K562 (cell line): ENCODE measurements around the gene SERINC3. TPM values are rescaled to one million over a fixed set of nuclear protein-coding genes. Genes with fewer than 3 reads are reported as not detected.

ENCODE experiments used
- ATAC-seq: fragments of 200-7000 bp; cut with Tn5 transposase; 3 replicates; pipeline ENCODE4 v1.9.1; 2020; ENCODE audit warnings: moderate library complexity
- BruUV-seq: library from RNA; stranded (reverse); fragments of 400-500 nt; replicated peaks from 2 replicates; lab custom pipeline; 2021; lab: Mats Ljungman, UMichigan
- CTCF ChIA-PET: fragments of 300-600 bp; formaldehyde crosslinking; extraction: SDS; loops from one replicate; lab custom pipeline; 2021; ENCODE audit warnings: low intra/inter-chr PET ratio; lab: Yijun Ruan, JAX
- POLR2A ChIA-PET: fragments of 300-600, 350-650 bp; sonication (Branson Sonifier 250); formaldehyde crosslinking; extraction: SDS; loops from one replicate; lab custom pipeline; 2021; ENCODE audit warnings: antibody characterized with exemption, inconsistent platforms; lab: Yijun Ruan, JAX
- DNase-seq, 4 experiments: peaks; one replicate each; pipeline versions ENCODE4 v3.0.0 to v3.0.0-alpha.2; 2011 to 2018; ENCODE audit warnings: low spot score in 3 of 4, mixed read lengths in 3 of 4; ENCODE audit errors: extremely low read depth in 1 of 4
- FAIRE-seq: peaks from 2 replicates; lab custom pipeline; 2011; peaks lifted over from hg19 to GRCh38; lab: Jason Lieb, UNC
- H2AFZ ChIP-seq: 2 replicates; pipeline ENCODE4 v1.6.0; 2011; ENCODE audit warnings: low read depth, low read length, control low read depth, inconsistent platforms
- H3K27ac ChIP-seq: fragments of 200-600 bp; 3 replicates; pipeline ENCODE4 v1.8.0; 2011; ENCODE audit warnings: low read depth, mild to moderate bottlenecking, control low read depth, inconsistent platforms, low read length, moderate library complexity, mixed read lengths; ENCODE audit errors: extremely low read depth
- H3K27me3 ChIP-seq, 2 experiments: fragments of 300-600 bp in 1 of 2; 2 replicates in 1 of 2; 3 replicates in 1 of 2; pipeline versions ENCODE4 v1.6.0 to v1.8.0; 2011; ENCODE audit warnings: inconsistent platforms in 2 of 2, low read length in 2 of 2, mild to moderate bottlenecking in 1 of 2, mixed read lengths in 1 of 2, moderate library complexity in 1 of 2; ENCODE audit not compliant: control insufficient read depth in 2 of 2, insufficient read depth in 2 of 2
- H3K36me3 ChIP-seq: fragments of 300-600 bp; 3 replicates; pipeline ENCODE4 v1.8.0; 2011; ENCODE audit warnings: mild to moderate bottlenecking, low read length, inconsistent platforms; ENCODE audit not compliant: control insufficient read depth, insufficient read depth
- H3K4me1 ChIP-seq, 2 experiments: fragments of 200-600 bp in 1 of 2; replicated peaks in 1 of 2; 2 replicates in 1 of 2; 3 replicates in 1 of 2; pipeline versions ENCODE4 v1.5.1 to v1.8.0; 2011; ENCODE audit warnings: inconsistent platforms in 2 of 2, low read length in 2 of 2, mild to moderate bottlenecking in 1 of 2, mixed read lengths in 1 of 2, moderate library complexity in 1 of 2; ENCODE audit not compliant: control insufficient read depth in 2 of 2, insufficient read depth in 2 of 2
- H3K4me2 ChIP-seq: 2 replicates; pipeline ENCODE4 v1.6.1; 2011; ENCODE audit warnings: low read length, control low read depth, inconsistent platforms, mixed read lengths; ENCODE audit not compliant: insufficient read depth
- H3K4me3 ChIP-seq: fragments of 200-600 bp; sonication (generic), shearing (Covaris generic); 2 replicates; pipeline ENCODE4 v1.5.1; 2016; ENCODE audit warnings: control low read depth, inconsistent platforms
- H3K79me2 ChIP-seq: fragments of 200-600 bp; 3 replicates; pipeline ENCODE4 v1.8.0; 2011; ENCODE audit warnings: low read length, inconsistent platforms; ENCODE audit not compliant: control insufficient read depth, insufficient read depth
- H3K9ac ChIP-seq, 2 experiments: 2 replicates each; pipeline versions ENCODE4 v1.6.0 to v1.6.1; 2011; ENCODE audit warnings: low read depth in 2 of 2, low read length in 2 of 2, control low read depth in 1 of 2, inconsistent platforms in 1 of 2, mild to moderate bottlenecking in 1 of 2, mixed read lengths in 1 of 2; ENCODE audit not compliant: insufficient read depth in 1 of 2
- H3K9me1 ChIP-seq: one replicate; pipeline ENCODE4 v1.6.0; 2011; ENCODE audit warnings: inconsistent platforms, mild to moderate bottlenecking, low read length, moderate library complexity; ENCODE audit not compliant: control insufficient read depth, insufficient read depth
- H3K9me3 ChIP-seq: replicated peaks from 2 replicates; pipeline ENCODE4 v1.5.1; 2011; ENCODE audit warnings: low read depth, low read length, inconsistent platforms; ENCODE audit not compliant: control insufficient read depth, insufficient read depth
- H4K20me1 ChIP-seq: replicated peaks from 2 replicates; pipeline ENCODE4 v1.6.1; 2011; ENCODE audit warnings: low read length, inconsistent platforms, mixed read lengths; ENCODE audit not compliant: control insufficient read depth, insufficient read depth
- BCOR ChIP-seq: fragments of 450-650 bp; IDR thresholded peaks from 2 replicates; pipeline ENCODE4 v1.6.1; 2016
- BDP1 ChIP-seq: IDR thresholded peaks from 3 replicates; pipeline ENCODE4 v1.6.1; 2011; ENCODE audit not compliant: insufficient read length, insufficient read depth
- BMI1 ChIP-seq: fragments of 150-350 bp; IDR thresholded peaks from 2 replicates; pipeline ENCODE4 v1.6.1; 2014; ENCODE audit warnings: low read length
- CBFA2T3 ChIP-seq: fragments of 450-650 bp; IDR thresholded peaks from 2 replicates; pipeline ENCODE4 v1.6.1; 2017
- ETS2 ChIP-seq: IDR thresholded peaks from 2 replicates; pipeline ENCODE4 v1.6.1; 2016; ENCODE audit warnings: borderline replicate concordance, missing genetic modification characterization, mild to moderate bottlenecking, moderate library complexity, missing compliant biosample characterization; ENCODE audit not compliant: poor library complexity, severe bottlenecking
- FOXJ2 ChIP-seq: fragments of 200-800 bp; sonication (Bioruptor generic); IDR thresholded peaks from 2 replicates; pipeline ENCODE4 v1.6.1; 2016; ENCODE audit warnings: missing genetic modification characterization, missing compliant biosample characterization
- KLF16 ChIP-seq: IDR thresholded peaks from 2 replicates; pipeline ENCODE4 v1.6.1; 2016; ENCODE audit warnings: antibody characterized with exemption
- MCM7 ChIP-seq, 2 experiments: fragments of 450-650 bp; IDR thresholded peaks; 2 replicates each; pipeline ENCODE4 v1.6.1; 2016 to 2018
- MLLT1 ChIP-seq, 2 experiments: fragments of 450-650 bp; IDR thresholded peaks; 2 replicates each; pipeline ENCODE4 v1.6.1; 2016
- NFIX ChIP-seq: fragments of 250-450 bp; sonication (Bioruptor Pico); IDR thresholded peaks from 2 replicates; pipeline ENCODE4 v1.4.0; 2020; ENCODE audit warnings: low read depth, mild to moderate bottlenecking, moderate library complexity
- NR2C2 ChIP-seq, 2 experiments: fragments of 200-800 bp in 1 of 2; sonication (Bioruptor generic) in 1 of 2; sonication (generic) in 1 of 2; formaldehyde crosslinking in 1 of 2; IDR thresholded peaks; 2 replicates each; pipeline versions ENCODE4 v1.6.1 to v1.8.0; 2016 to 2022; ENCODE audit warnings: mild to moderate bottlenecking in 1 of 2, missing compliant biosample characterization in 1 of 2, missing genetic modification characterization in 1 of 2, missing genetic modification reagents in 1 of 2
- RBFOX2 ChIP-seq: fragments of 200-400 bp; formaldehyde crosslinking; IDR thresholded peaks from 2 replicates; pipeline ENCODE4 v1.6.1; 2017; ENCODE audit warnings: low read depth, mild to moderate bottlenecking, low read length, moderate library complexity
- RBM25 ChIP-seq: fragments of 200-400 bp; formaldehyde crosslinking; IDR thresholded peaks from 2 replicates; pipeline ENCODE4 v1.6.1; 2018; ENCODE audit warnings: low read length, low read depth, moderate library complexity; ENCODE audit not compliant: severe bottlenecking
- SMAD3 ChIP-seq: fragments of 450-650 bp; formaldehyde crosslinking; conservative IDR thresholded peaks from 2 replicates; pipeline ENCODE4 v1.4.0; 2020; ENCODE audit warnings: mild to moderate bottlenecking
- WHSC1 ChIP-seq: IDR thresholded peaks from one replicate; pipeline ENCODE4 v1.6.1; 2012; ENCODE audit warnings: low read length, control low read depth, inconsistent platforms
- ZNF3 ChIP-seq: fragments of 250-450 bp; sonication (Bioruptor Pico); IDR thresholded peaks from 2 replicates; pipeline ENCODE4 v1.5.0; 2021; ENCODE audit warnings: mild to moderate bottlenecking, moderate library complexity
- ZNF444 ChIP-seq: fragments of 250-450 bp; sonication (Bioruptor Pico); IDR thresholded peaks from 2 replicates; pipeline ENCODE4 v1.4.0; 2020; ENCODE audit warnings: mild to moderate bottlenecking, moderate library complexity
- WGBS: fragments of 100-300 bp; shearing (Covaris generic); methylation state at CpG from one replicate; pipeline ENCODE4 v1.1.6; 2016; ENCODE audit warnings: low coverage, mixed read lengths; ENCODE audit not compliant: insufficient coverage; ENCODE audit errors: missing lambda C conversion rate; 5-methylcytosine and 5-hydroxymethylcytosine counted together
- in situ Hi-C: fragments of 300-500 bp; cut with MboI; formaldehyde crosslinking; loops from 4 replicates; pipeline ENCODE4 v1.15.0; 2018; ENCODE audit warnings: inconsistent platforms, mixed read lengths
- intact Hi-C: fragments of 100-400 bp; cut with micrococcal nuclease; formaldehyde crosslinking; loops from 2 replicates; pipeline ENCODE4 v1.14.2; 2022
- polyA plus RNA-seq, 8 experiments: library from polyadenylated mRNA; depleted of rRNA in 4 of 8; stranded (reverse) in 5 of 8; unstranded in 3 of 8; fragments of >200 nt; fragmentation: Nextera tagmentation in 2 of 8; fragmentation: Illumina TruSeq in 1 of 8; extraction: Ambion mirVana in 2 of 8; extraction: Trizol in 1 of 8; gene quantifications; 2 replicates each; pipeline versions ENCODE4 v1.2.1 to v1.2.3, GENCODE V29; 2011 to 2014; ENCODE audit warnings: inconsistent platforms in 1 of 8, missing spikeins in 1 of 8
- total RNA-seq, 7 experiments: library from RNA; depleted of rRNA in 6 of 7; stranded (reverse); fragments of >200 nt in 6 of 7; fragmentation: Illumina TruSeq in 2 of 7; extraction: Trizol in 2 of 7; gene quantifications; 2 replicates each; pipeline versions ENCODE4 v1.2.1 to v1.2.3, GENCODE V29; 2011 to 2021; ENCODE audit warnings: low replicate concordance in 1 of 7
- TF ChIP-seq, protein P1 (sequence below): fragments of 250-450 bp; sonication (Bioruptor Pico); IDR thresholded peaks from 2 replicates; pipeline ENCODE4 v1.8.0; 2022; ENCODE audit warnings: inconsistent platforms
- TF ChIP-seq, protein P2 (sequence below): fragments of 250-450 bp; sonication (Bioruptor Pico); IDR thresholded peaks from 2 replicates; pipeline ENCODE4 v1.9.0; 2021; ENCODE audit warnings: mild to moderate bottlenecking

Gene SERINC3
- total and polyA plus RNA-seq, 9 of the 15 experiments (the other 6 are each of a cell fraction or from before 2014, with no cell fraction given), result 24.7 to 107 (median 48.8) TPM

GRCh38 chr20:44532981-44533331 is 11.1 kb upstream of the SERINC3 start (continued):
- TF ChIP-seq CBFA2T3, result peak; percentile 29; the same call in 1 of the 2 replicates

DNA sequence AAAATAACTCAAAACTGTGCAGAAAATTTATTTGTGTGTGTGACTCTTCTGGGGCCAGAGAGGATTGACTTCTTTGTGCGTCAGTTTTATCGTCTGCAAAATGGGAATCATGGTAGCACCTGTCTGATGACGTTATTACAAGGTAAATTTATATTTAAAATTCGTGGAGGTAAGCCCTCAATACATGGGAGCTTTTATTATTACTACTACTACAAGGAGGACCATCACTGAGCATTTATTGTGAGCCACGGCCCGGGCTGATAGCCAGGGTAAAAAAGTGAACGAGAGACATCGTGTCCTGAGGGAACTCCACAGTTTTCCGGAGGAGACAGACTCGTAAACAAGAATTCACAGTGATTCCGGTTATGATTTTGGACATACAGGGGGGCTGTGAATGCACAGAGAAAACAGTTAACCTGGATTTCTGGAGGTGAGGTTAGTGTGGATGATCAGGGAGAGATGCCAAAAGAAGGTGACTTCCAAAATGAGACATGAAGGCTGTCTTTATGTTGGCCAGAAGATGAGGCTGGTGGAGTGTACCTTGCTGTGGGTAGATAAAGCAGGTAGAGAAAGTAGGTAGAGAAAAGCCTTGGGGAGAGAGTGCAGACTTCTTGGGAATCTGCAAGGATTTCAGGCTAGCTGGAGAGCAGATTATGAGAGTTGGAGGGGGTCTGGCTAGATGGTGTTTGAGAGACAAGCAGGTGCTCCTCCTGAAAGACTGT is 10.6 kb upstream of the SERINC3 start:
- no peak overlapping the region for H3K27ac ChIP-seq

More for the DNA sequence above, 10.6 kb upstream of the SERINC3 start:
- no peak for DNase-seq
- no peaks in the 10 kb centered on the region for H4K20me1 ChIP-seq
- in situ Hi-C loops, result no loop called here
- ATAC-seq, result no peak
- H3K36me3 ChIP-seq, result no peaks in the 10 kb centered on the region
- 40% methylated on average over 11 of the region's 11 CpGs for WGBS
- peaks cover 10% of the 10 kb centered on the region in 2 experiments; a peak in 4 of 5 replicates for H3K4me1 ChIP-seq
- ChIA-PET CTCF (interaction anchor here (0.9 to 2.2 kb wide), 2 partner anchors 10 to 77 kb away, joined by 4 to 20 read pairs; no protein-coding TSS in a partner anchor), POLR2A (interaction anchor here (0.6 kb wide), 1 partner anchor 212 kb away, joined by 3 read pairs; no protein-coding TSS in a partner anchor)
- intact Hi-C loops, result no loop called here
- no peaks in the 10 kb centered on the region for H3K79me2 ChIP-seq
- peak overlapping the region in 1 of 2 experiments; percentile 63; a peak in 1 of 4 replicates for H3K9ac ChIP-seq
- peak overlapping the region; percentile 95 for H2AFZ ChIP-seq
- no peaks in the 10 kb centered on the region for H3K9me3 ChIP-seq
- no peaks in the 10 kb centered on the region for H3K9me1 ChIP-seq
- H3K4me2 ChIP-seq, result peak overlapping the region; percentile 85
- no peak for FAIRE-seq
- TF ChIP-seq BMI1 (no peak), KLF16 (no peak), WHSC1 (no peak), MCM7 (IDR thresholded peaks at IDR 0.05) (no peak), ZNF3 (CRISPR knock-in tag) (0 out of 2 replicates have a peak, but pooled peaks have one; percentile 45), ZNF444 (no peak), ETS2 (tag) (no peak), BDP1 (no peak), MLLT1 (IDR thresholded peaks at IDR 0.05) (no peak), NFIX (CRISPR knock-in tag) (no peak), SMAD3 (CRISPR knock-in tag) (no peak), FOXJ2 (tag) (no peak), RBM25 (peak; percentile 43), BCOR (peak; percentile 56; the same call in 1 of the 2 replicates), NR2C2 (CRISPR knock-in tag; IDR thresholded peaks at IDR 0.05) (no peak), NR2C2 (tag; IDR thresholded peaks at IDR 0.05) (peak; percentile 55), RBFOX2 (no peak)
- TF ChIP-seq, protein P1, sequence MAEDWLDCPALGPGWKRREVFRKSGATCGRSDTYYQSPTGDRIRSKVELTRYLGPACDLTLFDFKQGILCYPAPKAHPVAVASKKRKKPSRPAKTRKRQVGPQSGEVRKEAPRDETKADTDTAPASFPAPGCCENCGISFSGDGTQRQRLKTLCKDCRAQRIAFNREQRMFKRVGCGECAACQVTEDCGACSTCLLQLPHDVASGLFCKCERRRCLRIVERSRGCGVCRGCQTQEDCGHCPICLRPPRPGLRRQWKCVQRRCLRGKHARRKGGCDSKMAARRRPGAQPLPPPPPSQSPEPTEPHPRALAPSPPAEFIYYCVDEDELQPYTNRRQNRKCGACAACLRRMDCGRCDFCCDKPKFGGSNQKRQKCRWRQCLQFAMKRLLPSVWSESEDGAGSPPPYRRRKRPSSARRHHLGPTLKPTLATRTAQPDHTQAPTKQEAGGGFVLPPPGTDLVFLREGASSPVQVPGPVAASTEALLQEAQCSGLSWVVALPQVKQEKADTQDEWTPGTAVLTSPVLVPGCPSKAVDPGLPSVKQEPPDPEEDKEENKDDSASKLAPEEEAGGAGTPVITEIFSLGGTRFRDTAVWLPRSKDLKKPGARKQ (CRISPR knock-in tag), result 0 out of 2 replicates have a peak, but pooled peaks have one; percentile 46
- TF ChIP-seq, protein P2, sequence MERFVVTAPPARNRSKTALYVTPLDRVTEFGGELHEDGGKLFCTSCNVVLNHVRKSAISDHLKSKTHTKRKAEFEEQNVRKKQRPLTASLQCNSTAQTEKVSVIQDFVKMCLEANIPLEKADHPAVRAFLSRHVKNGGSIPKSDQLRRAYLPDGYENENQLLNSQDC (CRISPR knock-in tag), result no peak
- BruUV-seq, result TSS peak; percentile 78
- peak overlapping the region; percentile 55 for H3K4me3 ChIP-seq
- H3K27me3 ChIP-seq, result no peaks in the 10 kb centered on the region
